HG02884 (cell line): ENCODE measurements around the gene CAPN5.
"Not testable (repeated sequence)": the region's sequence is repeated elsewhere in the genome, so short reads cannot be mapped to it uniquely, and the experiment has no call there.

Experiments used
- ATAC-seq: cut with Tn5 transposase; IDR thresholded peaks from one replicate; pipeline ENCODE4 v1.9.1; 2021; ENCODE audit warnings: mild to moderate bottlenecking, moderate library complexity; ENCODE audit not compliant: unreplicated experiment

CAPN5 gene

DNA sequence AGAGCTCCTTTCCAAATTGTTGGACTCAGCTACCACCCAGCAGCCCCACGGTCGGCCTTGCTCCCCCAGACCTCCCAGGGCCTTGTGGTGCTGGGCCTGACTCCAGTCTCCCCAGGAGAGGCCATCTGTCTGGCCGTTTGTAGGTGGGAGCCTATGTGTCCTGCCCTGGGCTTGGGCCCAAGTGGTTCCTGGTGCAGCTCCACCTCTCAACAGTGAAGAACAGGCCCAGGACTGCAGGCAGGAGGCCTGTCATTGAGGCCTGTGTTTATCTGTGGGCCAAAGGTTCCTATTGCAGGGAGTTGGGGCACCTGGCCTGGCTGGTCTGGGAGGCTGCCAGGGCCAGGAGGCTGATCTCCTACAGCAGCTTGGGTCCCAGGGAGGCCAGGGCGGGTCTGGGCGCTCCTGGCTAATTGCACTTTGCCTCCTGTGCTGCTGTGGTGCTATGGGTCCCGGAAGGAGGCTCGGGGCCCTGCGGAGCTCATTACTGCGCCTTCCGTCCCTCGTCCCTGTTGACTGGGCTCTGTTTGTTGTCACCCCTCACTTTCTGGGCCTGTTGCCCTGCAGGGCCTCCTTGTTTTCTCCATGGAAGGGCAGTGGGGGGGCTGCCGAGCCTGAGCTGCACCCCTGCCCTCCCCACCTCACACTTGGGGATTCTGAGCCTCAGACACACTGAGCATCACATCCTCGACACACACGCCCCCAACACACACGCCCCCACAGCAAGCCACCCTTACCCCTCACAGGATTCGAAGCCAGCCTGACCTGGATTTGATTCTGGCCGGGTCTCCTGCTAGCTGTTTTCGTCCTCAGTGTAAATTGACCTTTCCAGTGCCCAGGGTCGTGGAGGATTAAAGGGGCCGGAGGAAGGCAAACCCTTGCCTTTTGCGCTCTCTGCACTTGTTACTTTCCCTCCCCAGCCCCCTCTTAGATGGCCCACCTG lies 29.1 kb downstream of the CAPN5 start:
- ATAC-seq: no peak

- no peak for ATAC-seq
Measured at GRCh38 chr11:77096591-77097019, 29.8 kb downstream of the CAPN5 start.

DNA sequence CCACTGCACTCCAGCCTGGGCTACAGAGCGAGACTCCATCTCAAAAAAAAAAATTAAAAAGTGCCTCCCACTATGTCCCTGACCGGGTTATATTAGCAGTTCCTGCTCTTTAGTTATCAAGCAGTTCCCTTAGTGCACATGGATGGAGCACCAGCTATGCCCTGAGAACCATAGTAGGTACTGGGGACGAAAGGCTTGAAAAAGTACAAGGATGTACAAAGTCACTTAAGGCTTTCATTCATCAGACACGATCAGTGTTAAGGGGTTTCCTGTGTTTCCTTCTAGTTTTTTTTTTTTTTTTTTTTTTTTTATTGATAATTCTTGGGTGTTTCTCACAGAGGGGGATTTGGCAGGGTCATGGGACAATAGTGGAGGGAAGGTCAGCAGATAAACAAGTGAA lies 30.4 kb downstream of the CAPN5 start:
- not testable (repeated sequence) for ATAC-seq

DNA sequence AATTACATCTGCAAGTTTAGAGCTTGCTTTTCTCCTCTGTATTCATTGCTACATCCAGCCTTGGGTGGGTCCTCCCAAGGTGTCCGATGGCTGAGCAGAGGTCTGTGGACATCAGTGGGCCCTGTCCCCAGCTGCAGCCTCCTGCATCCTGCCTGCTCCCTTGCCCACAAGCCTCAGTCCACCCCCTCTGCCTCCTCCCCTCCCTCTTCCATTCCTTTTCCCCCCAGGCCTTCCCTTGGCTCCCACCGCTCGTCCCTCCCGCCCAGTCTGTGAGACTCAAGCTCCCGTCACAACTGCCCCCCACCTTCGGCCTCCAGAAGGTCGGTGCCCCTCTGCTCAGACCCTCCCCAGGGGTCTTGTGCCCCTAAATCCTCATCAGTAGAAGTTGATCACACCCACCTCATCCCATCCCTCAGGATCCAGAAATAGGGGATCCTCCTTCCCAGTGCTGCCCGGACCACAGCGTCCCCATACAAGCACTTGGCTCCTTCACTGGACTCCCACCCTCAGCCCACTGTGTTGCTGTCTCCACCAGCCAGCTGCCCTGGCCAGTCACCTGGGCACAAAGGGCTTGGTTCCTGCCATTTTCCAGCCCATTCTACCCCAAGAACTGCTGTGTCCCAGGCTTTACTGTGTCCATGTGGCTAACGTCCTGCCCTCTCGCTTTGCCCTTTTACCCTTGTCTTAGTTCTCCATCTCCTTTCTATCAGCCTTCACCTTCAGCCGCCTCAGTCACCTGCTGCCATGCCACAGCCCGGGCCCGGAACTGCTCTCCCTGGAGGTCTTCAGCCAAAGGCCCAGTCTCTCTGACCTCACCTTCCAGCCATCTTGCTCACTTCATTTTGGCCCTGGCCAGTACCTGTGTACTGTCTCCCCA lies 33.6 kb downstream of the CAPN5 start:
- no peak for ATAC-seq

- ATAC-seq: no peak
Measured at GRCh38 chr11:77101043-77101537, 34.3 kb downstream of the CAPN5 start.

GRCh38 chr11:77102246-77103210 lies 35.8 kb downstream of the CAPN5 start, which contains the start of gene OMP:
Gene OMP, plus strand, starts transcription at chr11:77102840. Its CDS starts 0 bp downstream, at chr11:77102840.
- no peak for ATAC-seq

- ATAC-seq: no peak
Measured at GRCh38 chr11:77103319-77103718, 36.5 kb downstream of the CAPN5 start.

DNA sequence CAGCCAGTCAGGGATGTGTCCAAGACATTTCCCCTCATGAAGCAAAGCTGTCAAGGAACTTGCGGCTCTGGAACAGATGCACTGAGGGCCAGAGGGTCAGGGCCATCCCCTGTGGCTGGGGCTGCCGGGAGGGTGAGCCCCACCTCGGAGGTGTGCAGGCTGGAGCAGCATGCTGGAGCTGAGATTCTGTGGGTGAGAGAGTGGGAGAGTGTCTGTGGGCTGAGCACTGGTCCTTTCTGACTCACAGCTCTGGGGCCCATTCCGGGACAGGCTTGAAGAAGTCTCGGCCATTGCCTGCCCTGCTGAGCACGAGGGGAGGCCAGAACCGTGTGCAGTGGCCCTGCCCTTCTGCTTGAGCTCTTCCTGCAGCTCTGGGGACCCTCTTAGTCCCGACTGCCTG lies 38.0 kb downstream of the CAPN5 start:
- ATAC-seq: no peak

DNA sequence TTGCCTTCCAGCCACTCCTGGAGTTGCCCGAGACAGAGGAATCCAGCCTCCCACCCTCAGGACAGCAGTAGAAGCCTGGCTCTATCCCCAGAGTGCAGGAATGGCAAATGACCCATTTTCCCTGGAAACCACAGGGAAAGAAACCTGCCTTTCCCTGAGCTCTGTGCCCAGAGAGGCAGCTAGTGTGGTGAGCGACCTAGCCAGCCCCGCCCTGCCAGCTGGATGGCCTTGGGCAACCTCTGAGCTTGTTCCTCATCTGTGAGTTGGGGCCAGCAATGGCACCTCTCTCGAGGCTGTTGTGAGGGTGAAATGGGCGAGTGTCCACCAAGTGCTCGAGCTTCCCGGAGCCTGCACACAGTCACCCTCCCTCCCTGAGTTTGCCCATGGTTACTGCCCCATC lies 39.5 kb downstream of the CAPN5 start:
- no peak for ATAC-seq

DNA sequence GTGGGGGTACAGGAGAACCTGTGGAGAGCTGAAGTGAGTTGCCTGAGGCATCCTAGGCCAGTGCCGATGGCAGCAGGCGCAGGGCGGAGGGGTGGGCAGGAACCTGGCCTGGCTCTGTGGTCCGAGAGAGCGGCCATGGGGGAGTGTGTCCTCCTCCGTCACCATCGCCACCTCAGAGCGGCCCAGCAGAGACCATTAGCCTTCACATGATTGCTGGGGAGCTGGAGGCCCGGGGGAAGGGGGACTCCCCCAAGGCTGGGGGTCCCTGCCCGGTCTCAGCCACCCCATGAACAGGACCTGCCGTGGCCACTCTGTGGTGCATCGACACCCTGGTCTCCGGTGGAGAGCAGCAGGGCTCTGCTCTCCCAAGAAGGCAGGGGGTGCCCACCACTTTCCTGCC lies 40.0 kb downstream of the CAPN5 start:
- no peak for ATAC-seq

GRCh38 chr11:77107950-77108349 lies 41.2 kb downstream of the CAPN5 start:
- no peak for ATAC-seq

DNA sequence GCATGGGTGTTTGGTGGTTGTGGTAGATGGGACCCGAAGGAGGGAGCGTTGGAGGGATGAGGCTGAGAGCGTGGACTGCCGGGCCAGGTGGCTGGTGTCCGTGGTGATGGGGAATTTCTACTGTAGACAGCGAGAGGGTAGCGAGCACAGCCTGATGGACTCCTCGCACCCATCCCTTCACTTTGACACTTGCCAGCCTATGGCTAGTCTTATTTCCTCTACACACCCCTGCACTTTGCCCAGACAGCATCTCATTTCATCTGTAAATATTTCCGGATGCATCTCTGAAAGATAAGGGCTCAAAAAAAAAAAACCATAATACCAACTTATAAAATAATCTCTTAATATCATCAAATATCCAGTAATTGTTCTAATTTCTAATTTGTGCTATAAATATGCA lies 41.7 kb downstream of the CAPN5 start:
- no peak for ATAC-seq

DNA sequence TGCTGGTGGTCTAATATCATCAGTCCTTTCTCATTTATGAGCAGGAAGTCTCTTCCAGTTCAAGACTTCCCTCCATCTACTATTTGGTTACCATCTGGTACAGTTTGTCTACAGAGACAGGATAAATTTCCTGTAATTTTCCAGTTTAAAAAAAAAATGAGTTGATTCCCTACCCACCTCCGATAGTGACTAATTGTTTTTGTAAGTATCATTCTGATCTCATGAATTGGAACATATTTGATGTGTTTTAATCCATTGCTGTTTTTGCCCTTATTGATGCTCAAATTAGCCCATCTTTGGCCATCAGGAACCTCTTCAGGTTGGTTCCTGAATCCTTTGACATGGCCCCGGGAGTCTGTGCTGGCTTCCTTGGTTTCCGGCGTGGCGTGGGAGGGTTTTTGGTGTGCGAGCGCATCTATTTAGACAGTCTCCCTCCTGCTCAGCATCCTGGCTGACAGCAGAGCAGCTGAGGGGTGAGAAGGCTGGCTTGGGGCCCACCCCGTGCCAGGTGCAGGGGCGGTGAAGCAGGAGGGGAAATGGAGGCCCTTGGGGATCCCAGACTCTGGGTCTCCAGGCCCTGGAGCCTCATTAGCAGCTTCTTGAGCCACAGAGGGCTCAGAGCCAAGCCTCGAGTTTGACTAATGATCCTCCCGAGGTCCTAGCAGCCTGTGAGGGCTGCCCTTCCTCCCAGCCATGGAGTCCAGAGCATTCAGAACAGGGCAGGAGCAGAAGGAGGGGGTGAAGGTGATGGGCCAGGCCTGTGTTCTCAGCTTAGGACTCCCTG lies 42.7 kb downstream of the CAPN5 start:
- no peak for ATAC-seq

GRCh38 chr11:77110836-77111235 lies 44.1 kb downstream of the CAPN5 start:
- no peak for ATAC-seq

DNA sequence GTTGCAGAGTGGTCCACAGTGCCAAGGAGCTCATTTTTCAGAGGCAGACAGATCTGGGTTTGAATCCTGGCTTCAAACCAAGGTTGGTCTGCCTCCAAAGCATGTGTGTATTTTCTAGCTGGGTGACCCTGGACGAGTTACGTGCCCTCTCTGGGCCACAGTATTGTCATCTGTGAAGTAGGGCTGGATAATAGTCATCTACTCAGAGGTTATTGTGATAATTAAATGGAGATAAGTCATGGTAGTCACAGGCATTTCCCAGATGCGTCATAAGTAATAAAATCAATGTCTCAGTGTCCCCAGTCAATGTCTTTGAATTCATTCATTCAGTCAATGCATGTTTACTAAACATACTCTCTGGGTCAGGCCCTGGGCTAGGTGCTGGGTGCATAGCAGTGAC lies 44.5 kb downstream of the CAPN5 start:
- ATAC-seq: no peak

DNA sequence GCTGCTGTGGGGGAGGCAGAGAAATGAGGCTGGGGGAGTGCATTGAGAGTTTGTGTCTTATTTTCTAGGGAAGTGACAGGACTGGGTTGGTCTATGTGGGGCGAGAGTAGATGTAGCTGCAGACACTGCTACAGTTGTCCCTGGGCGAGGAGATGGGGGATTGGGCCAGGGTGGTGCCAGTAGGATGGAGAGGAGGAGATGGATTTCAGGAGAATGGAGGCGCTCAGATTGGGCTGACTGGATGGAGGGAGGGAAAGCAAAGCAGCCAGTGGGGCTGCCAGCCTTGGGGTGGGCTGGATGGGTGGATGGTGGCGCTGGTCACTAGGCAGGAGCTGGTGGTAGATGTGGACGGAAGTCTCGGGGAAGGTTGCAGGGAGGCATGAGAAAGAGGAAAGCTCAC lies 45.2 kb downstream of the CAPN5 start:
- no peak for ATAC-seq

DNA sequence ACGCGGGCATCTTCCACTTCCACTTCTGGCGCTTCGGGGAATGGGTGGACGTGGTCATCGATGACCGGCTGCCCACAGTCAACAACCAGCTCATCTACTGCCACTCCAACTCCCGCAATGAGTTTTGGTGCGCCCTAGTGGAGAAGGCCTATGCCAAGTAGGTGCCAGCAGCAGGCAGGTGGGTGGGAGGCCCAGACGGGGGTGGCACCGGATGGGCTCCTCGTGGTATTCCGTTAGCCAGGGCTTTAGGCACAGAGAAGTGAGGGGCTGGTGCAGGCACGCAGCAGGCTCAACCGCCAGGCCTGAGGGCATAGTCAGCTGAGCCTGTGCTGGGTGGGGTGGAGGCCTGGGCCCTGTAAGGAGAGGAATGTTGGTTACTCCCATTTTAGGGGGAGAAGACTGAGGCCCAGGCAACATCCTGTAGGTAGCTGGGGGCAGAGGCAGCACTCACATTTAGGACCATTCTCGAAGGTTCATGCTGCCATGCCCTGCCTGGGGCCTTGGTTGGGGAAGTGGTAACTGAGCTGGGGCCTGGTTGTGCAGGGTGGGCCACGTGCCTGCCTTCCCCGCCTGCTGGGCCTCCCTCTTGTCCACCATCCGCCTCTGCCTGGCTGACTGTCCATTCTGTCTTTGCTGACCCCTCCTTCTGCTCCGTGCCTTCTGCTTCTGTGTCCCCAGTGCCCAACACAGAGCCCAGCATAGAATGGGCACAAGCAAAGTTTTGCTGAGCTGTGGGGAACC lies 46.0 kb downstream of the CAPN5 start:
- no peak for ATAC-seq

DNA sequence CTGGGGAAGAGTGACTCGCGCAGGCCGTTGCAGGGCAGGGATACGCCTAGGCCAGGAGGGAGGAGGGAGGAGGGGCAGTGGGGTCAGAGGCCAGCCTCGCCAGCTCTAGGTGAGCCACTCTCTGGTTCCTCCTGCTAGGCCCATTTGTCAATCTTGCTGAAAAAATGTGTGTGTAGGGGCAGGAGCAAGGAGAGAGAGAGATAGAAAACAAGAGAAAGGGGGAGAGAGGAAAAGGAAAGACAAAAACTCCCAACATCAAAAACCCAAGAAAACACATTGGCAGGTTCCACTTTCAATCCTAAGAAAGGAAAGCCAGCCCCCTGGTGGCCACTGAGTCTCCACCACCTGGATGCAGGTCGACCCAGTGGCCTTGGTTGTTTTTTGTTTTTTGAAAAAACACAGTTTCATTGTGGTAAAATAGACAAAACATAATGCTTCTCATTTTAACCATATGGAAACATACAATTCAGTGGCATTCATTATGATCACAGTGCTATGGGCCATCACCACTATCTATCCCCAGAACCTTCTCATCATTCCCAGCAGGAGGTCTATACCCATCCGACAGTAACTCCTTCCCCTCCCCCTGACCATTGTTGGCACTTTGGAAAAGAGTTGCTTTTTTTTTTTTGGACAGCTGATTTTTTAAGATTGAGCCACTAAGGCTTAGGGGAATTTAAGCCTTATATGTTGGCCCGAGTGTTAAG lies 46.8 kb downstream of the CAPN5 start:
- no peak for ATAC-seq
